ENCODE results near the gene LRGUK. TPM values are rescaled to one million over a fixed set of nuclear protein-coding genes. Genes with fewer than 3 reads are reported as not detected.

LRGUK gene
- total RNA-seq, 1 experiment from 2014 or later = 1.5 TPM

GRCh38 chr7:134175334-134176036 is 48.3 kb downstream of the LRGUK start:
- Histone ChIP-seq H4K8ac (replicated peaks; ENCODE audit: insufficient read length, low read depth, low read length) (no peak overlapping the region), H2BK5ac (ENCODE audit: insufficient read length, low read length) (no peak overlapping the region), H3K14ac (ENCODE audit: insufficient read depth, low read length) (no peak overlapping the region), H4K20me1 (ENCODE audit: control insufficient read depth, insufficient read depth, insufficient read length) (no peaks in the 10 kb centered on the region), H2BK20ac (ENCODE audit: low read depth, low read length, poor library complexity, severe bottlenecking) (no peak overlapping the region), H2BK120ac (ENCODE audit: low read depth, low read length, poor library complexity, severe bottlenecking) (no peak overlapping the region), H2BK12ac (ENCODE audit: insufficient read length, low read depth, low read length) (no peak overlapping the region), H3K4ac (ENCODE audit: low read depth, low read length) (no peak overlapping the region), H3K27me3 (ENCODE audit: insufficient read depth, low read length) (no peaks in the 10 kb centered on the region), H2BK15ac (ENCODE audit: low read depth, low read length) (no peak overlapping the region), H3K27ac (ENCODE audit: insufficient read length, low read depth, low read length) (no peak overlapping the region), H3K9ac (ENCODE audit: extremely low read depth, insufficient read length, low read length) (no peak overlapping the region), H3K4me1 (ENCODE audit: insufficient read depth, low read length) (no peaks in the 10 kb centered on the region), H4K5ac (ENCODE audit: insufficient read length, low read depth, low read length) (no peak overlapping the region), H3K79me1 (ENCODE audit: insufficient read depth, low read depth, low read length, poor library complexity, severe bottlenecking) (no peaks in the 10 kb centered on the region), H3K4me2 (ENCODE audit: insufficient read depth, insufficient read length, low read length) (no peak overlapping the region), H3K9me3 (ENCODE audit: control insufficient read depth, low read depth, low read length) (no peaks in the 10 kb centered on the region), H2AFZ (ENCODE audit: low read length) (no peak overlapping the region), H3K56ac (ENCODE audit: insufficient read length, low read depth, low read length) (no peak overlapping the region), H3K23me2 (ENCODE audit: insufficient read length, low read depth, low read length, poor library complexity, severe bottlenecking) (no peaks in the 10 kb centered on the region), H2AK5ac (ENCODE audit: insufficient read length, low read length) (no peak overlapping the region), H3K23ac (ENCODE audit: insufficient read length, low read depth, low read length) (no peak overlapping the region), H3K18ac (ENCODE audit: insufficient read length, low read depth, low read length) (no peak overlapping the region), H4K91ac (ENCODE audit: insufficient read length, low read depth, low read length) (no peak overlapping the region), H3T11ph (ENCODE audit: low read length) (no peak overlapping the region), H3K79me2 (ENCODE audit: insufficient read depth, low read length) (no peaks in the 10 kb centered on the region)
- no peak overlapping the region for H3K4me3 Mint-ChIP-seq
- no peak for TF ChIP-seq CTCF (conservative IDR thresholded peaks at IDR 0.05)
- DNase-seq = no peak
- no peaks in the 10 kb centered on the region for H3K9me3 Mint-ChIP-seq
- WGBS (ENCODE audit: extremely low coverage, insufficient read length, low lambda C conversion rate) = no CpG with 5 or more reads among the region's 6 CpGs
- H3K36me3 Mint-ChIP-seq (ENCODE audit: insufficient read depth in 1 of 3, low read depth in 3 of 3) = no peaks in the 10 kb centered on the region
- H3K27ac Mint-ChIP-seq = no peak overlapping the region
- H3K4me1 Mint-ChIP-seq = peaks cover 2 to 4% of the 10 kb centered on the region in 2 experiments
- no peaks in the 10 kb centered on the region for H3K27me3 Mint-ChIP-seq (ENCODE audit: low read depth)
